Kidney epithelial cell (primary cell): ENCODE data around the gene IRAK1. TPM values are rescaled to one million over a fixed set of nuclear protein-coding genes. Genes with fewer than 3 reads are reported as not detected.

Source experiments
- DNase-seq: peaks from one replicate; pipeline ENCODE4 v3.0.0-alpha.2; 2010; ENCODE audit warnings: low read depth
- H3K27me3 ChIP-seq: 2 replicates; pipeline ENCODE4 v1.6.0; 2011; ENCODE audit warnings: low read length; ENCODE audit not compliant: control insufficient read depth, insufficient read depth
- H3K36me3 ChIP-seq: 2 replicates; pipeline ENCODE4 v1.5.1; 2011; ENCODE audit warnings: low read length; ENCODE audit not compliant: control insufficient read depth, insufficient read depth
- H3K4me3 ChIP-seq: 2 replicates; pipeline ENCODE4 v1.5.1; 2011; ENCODE audit warnings: low read depth, mild to moderate bottlenecking, control low read depth, low read length
- total RNA-seq: library from RNA; depleted of rRNA; stranded (reverse); fragments of >200 nt; gene quantifications from 2 replicates; pipeline ENCODE4 v1.2.3, GENCODE V29; 2015
- TF ChIP-seq, protein P1 (sequence below): IDR thresholded peaks from 2 replicates; pipeline ENCODE4 v1.5.1; 2011; ENCODE audit warnings: mild to moderate bottlenecking, moderate library complexity, low read length, control low read depth, inconsistent platforms; ENCODE audit not compliant: insufficient read depth, poor library complexity, severe bottlenecking

IRAK1 gene
- total RNA-seq, 1 donor from 2014 or later, result 193 TPM

DNA sequence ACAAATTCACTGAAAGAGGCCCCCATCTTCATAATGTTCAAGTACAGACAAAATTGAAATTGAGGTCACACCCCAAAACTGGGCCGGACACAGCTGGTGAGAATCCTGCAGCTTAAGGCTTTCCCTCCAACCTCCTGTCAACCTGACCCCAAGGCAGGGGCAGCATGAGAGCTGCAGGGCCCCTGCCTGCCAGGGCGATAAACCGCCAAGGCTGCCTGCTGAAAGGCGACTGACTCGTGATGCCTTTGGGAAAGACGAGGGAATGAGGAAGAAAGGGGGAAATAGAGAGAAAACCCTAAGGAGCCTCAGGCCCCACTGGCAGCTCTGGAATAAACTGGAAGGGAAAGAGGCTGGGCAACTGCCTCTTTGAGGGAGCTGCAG lies 7.3 kb upstream of the IRAK1 start:
- Histone ChIP-seq H3K27me3 (no peaks in the 10 kb centered on the region), H3K4me3 (no peak overlapping the region), H3K36me3 (no peaks in the 10 kb centered on the region)
- TF ChIP-seq, protein P1, sequence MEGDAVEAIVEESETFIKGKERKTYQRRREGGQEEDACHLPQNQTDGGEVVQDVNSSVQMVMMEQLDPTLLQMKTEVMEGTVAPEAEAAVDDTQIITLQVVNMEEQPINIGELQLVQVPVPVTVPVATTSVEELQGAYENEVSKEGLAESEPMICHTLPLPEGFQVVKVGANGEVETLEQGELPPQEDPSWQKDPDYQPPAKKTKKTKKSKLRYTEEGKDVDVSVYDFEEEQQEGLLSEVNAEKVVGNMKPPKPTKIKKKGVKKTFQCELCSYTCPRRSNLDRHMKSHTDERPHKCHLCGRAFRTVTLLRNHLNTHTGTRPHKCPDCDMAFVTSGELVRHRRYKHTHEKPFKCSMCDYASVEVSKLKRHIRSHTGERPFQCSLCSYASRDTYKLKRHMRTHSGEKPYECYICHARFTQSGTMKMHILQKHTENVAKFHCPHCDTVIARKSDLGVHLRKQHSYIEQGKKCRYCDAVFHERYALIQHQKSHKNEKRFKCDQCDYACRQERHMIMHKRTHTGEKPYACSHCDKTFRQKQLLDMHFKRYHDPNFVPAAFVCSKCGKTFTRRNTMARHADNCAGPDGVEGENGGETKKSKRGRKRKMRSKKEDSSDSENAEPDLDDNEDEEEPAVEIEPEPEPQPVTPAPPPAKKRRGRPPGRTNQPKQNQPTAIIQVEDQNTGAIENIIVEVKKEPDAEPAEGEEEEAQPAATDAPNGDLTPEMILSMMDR, result no peak
- no peak for DNase-seq

- Histone ChIP-seq H3K27me3 (no peaks in the 10 kb centered on the region), H3K36me3 (no peaks in the 10 kb centered on the region), H3K4me3 (no peak overlapping the region)
- DNase-seq, result no peak
- TF ChIP-seq, protein P1, result no peak
Measured at GRCh38 chrX:154026136-154027021, 6.7 kb upstream of the IRAK1 start.

DNA sequence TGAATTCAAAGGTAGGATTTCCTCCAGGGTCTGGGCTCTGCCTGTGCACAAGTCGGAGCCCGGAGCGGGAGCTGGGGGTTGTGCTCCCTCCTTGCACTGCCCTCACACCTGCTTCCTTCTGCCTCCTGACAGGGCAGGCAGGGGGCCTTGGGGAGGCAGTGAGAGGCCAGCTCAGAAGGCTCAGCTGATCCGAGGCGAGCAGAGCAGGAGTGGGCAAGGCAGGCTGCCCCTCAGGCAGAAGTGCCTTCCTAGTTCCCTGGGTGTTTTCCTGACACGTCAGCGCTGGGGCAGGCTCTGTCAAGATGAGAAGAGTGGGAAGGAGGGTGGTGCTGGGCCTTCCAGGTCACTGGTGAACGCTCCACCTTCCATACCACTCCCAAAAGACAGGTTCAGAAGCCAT lies 5.5 kb upstream of the IRAK1 start:
- Histone ChIP-seq H3K27me3 (no peaks in the 10 kb centered on the region), H3K4me3 (no peak overlapping the region), H3K36me3 (no peaks in the 10 kb centered on the region)
- TF ChIP-seq, protein P1, result no peak
- no peak for DNase-seq

GRCh38 chrX:154024271-154024670 lies 4.6 kb upstream of the IRAK1 start:
- DNase-seq, result no peak
- TF ChIP-seq, protein P1, result no peak
- no peaks in the 10 kb centered on the region for H3K27me3 ChIP-seq
- no peaks in the 10 kb centered on the region for H3K36me3 ChIP-seq
- no peak overlapping the region for H3K4me3 ChIP-seq

DNA sequence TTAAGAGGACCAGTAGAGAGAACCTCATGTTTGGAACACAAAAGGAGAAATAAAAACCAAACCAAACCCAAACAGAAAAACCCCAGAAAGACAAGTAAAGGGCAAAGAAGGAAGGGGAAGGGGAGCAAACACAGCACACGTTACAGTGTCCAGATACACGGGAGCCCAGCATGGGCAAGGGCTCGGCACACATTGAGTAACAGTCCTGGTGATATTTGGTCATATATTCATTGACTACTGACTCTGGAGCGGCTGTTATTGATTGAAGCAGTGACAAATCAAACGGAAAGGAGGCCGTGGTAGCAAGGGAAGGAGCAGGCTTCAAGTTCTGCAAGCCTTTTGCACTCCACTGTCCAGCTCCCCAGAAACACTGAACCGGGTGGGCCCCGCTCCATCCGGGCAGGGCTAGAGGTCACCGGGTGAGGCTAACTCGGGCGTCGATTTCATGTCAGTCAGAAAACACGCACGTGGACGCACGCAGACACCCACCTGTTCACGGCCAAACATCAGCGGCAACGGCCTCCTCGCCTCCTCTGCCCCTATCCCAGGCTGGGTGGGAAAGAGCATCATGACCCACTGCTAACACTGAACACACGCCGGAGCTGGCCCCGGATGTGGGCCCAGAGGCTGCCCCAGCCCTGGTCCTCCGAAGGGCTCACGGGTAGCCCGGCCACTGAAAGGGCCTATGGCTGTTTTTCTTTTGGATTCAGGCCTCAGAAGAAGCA lies 3.7 kb upstream of the IRAK1 start:
- TF ChIP-seq, protein P1, result no peak
- H3K36me3 ChIP-seq, result no peaks in the 10 kb centered on the region
- DNase-seq, result no peak

DNA sequence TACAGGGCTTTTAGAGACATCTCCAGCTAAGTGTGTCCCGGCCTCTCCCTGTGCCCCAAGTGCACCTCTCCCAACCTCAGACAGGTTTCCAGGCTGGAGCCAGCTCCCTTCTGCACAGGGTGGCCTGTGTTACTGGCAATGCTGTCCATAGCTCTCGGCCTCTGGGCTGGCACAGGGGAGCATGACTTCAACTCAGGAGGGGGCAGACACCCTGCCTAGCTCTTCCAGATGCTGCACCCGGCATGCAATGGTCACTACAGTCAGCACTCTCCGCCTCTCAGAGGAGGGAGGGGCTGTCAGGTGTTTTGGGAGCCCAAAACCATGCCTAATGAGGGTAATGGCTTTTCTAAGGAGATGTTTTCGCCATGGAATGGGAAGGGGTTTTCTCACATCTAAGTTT lies 2.4 kb upstream of the IRAK1 start:
- Histone ChIP-seq H3K36me3 (no peaks in the 10 kb centered on the region), H3K4me3 (no peak overlapping the region), H3K27me3 (no peaks in the 10 kb centered on the region)
- TF ChIP-seq, protein P1, result no peak
- no peak for DNase-seq

More for the DNA sequence above, 3.7 kb upstream of the IRAK1 start:
- H3K4me3 ChIP-seq, result no peak overlapping the region
- H3K27me3 ChIP-seq, result no peaks in the 10 kb centered on the region
